Kidney epithelial cell (primary cell): Measurements from ENCODE around the gene XPC. TPM values are rescaled to one million over a fixed set of nuclear protein-coding genes. Genes with fewer than 3 reads are reported as not detected.

Experiments
- DNase-seq: peaks from one replicate; pipeline ENCODE4 v3.0.0-alpha.2; 2010; ENCODE audit warnings: low read depth
- H3K27me3 ChIP-seq: 2 replicates; pipeline ENCODE4 v1.6.0; 2011; ENCODE audit warnings: low read length; ENCODE audit not compliant: control insufficient read depth, insufficient read depth
- H3K36me3 ChIP-seq: 2 replicates; pipeline ENCODE4 v1.5.1; 2011; ENCODE audit warnings: low read length; ENCODE audit not compliant: control insufficient read depth, insufficient read depth
- H3K4me3 ChIP-seq: 2 replicates; pipeline ENCODE4 v1.5.1; 2011; ENCODE audit warnings: low read depth, mild to moderate bottlenecking, control low read depth, low read length
- CTCF ChIP-seq: IDR thresholded peaks from 2 replicates; pipeline ENCODE4 v1.5.1; 2011; ENCODE audit warnings: mild to moderate bottlenecking, moderate library complexity, low read length, control low read depth, inconsistent platforms; ENCODE audit not compliant: insufficient read depth, poor library complexity, severe bottlenecking
- total RNA-seq: library from RNA; depleted of rRNA; stranded (reverse); fragments of >200 nt; gene quantifications from 2 replicates; pipeline ENCODE4 v1.2.3, GENCODE V29; 2015

The XPC gene
- total RNA-seq, 1 donor from 2014 or later: 34.9 TPM

GRCh38 chr3:14209581-14210289, 31.3 kb upstream of the XPC start:
- no peak for DNase-seq
- no peak for TF ChIP-seq CTCF
- no peaks in the 10 kb centered on the region for H3K27me3 ChIP-seq
- no peaks in the 10 kb centered on the region for H3K36me3 ChIP-seq
- H3K4me3 ChIP-seq: no peak overlapping the region

GRCh38 chr3:14208977-14209394, 30.6 kb upstream of the XPC start:
- TF ChIP-seq CTCF: no peak
- Histone ChIP-seq H3K4me3 (no peak overlapping the region), H3K36me3 (no peaks in the 10 kb centered on the region), H3K27me3 (no peaks in the 10 kb centered on the region)
- DNase-seq: no peak

- H3K27me3 ChIP-seq: no peaks in the 10 kb centered on the region
- no peak for DNase-seq
- no peak overlapping the region for H3K4me3 ChIP-seq
- H3K36me3 ChIP-seq: no peaks in the 10 kb centered on the region
- no peak for TF ChIP-seq CTCF
These were observed 29.8 kb upstream of the XPC start for GRCh38 chr3:14208168-14208567.

GRCh38 chr3:14206548-14207177, 28.3 kb upstream of the XPC start:
- DNase-seq: no peak
- TF ChIP-seq CTCF: no peak
- Histone ChIP-seq H3K36me3 (no peaks in the 10 kb centered on the region), H3K27me3 (no peaks in the 10 kb centered on the region), H3K4me3 (no peak overlapping the region)

GRCh38 chr3:14204515-14205284, 26.3 kb upstream of the XPC start:
- H3K4me3 ChIP-seq: no peak overlapping the region
- TF ChIP-seq CTCF: no peak
- no peak for DNase-seq
- no peaks in the 10 kb centered on the region for H3K27me3 ChIP-seq
- no peaks in the 10 kb centered on the region for H3K36me3 ChIP-seq
